DMS79 (cell line): ENCODE measurements around the gene ADAM22.
"Not testable (repeated sequence)": the region's sequence is repeated elsewhere in the genome, so short reads cannot be mapped to it uniquely, and the experiment has no call there.

ENCODE experiments used
- DNase-seq: peaks from one replicate; lab custom pipeline; 2025; lab: John Stamatoyannopoulos, UW

Gene ADAM22

GRCh38 chr7:87933953-87934698 lies at the start of gene ADAM22:
ADAM22 (plus strand) TSS chr7:87934251; CDS start chr7:87934466, 215 bp downstream.
- peak; percentile 93 for DNase-seq

- DNase-seq = no peak
Measured at GRCh38 chr7:87885018-87885417, 49.0 kb upstream of the ADAM22 start.

- DNase-seq = no peak
Measured at GRCh38 chr7:87886875-87887274, 47.2 kb upstream of the ADAM22 start.

- no peak for DNase-seq
Measured at GRCh38 chr7:87895363-87895762, 38.7 kb upstream of the ADAM22 start.

GRCh38 chr7:87899255-87899654 lies 34.8 kb upstream of the ADAM22 start:
- DNase-seq = no peak

- not testable (repeated sequence) for DNase-seq
Measured at GRCh38 chr7:87907136-87907906, 26.7 kb upstream of the ADAM22 start.

- DNase-seq = not testable (repeated sequence)
Measured at GRCh38 chr7:87908814-87909213, 25.2 kb upstream of the ADAM22 start.

- DNase-seq = no peak
Measured at GRCh38 chr7:87912121-87912520, 21.9 kb upstream of the ADAM22 start.

GRCh38 chr7:87918740-87919139 lies 15.3 kb upstream of the ADAM22 start:
- no peak for DNase-seq

- no peak for DNase-seq
Measured at GRCh38 chr7:87919875-87920274, 14.2 kb upstream of the ADAM22 start.

- DNase-seq = no peak
Measured at GRCh38 chr7:87920578-87920977, 13.5 kb upstream of the ADAM22 start.

GRCh38 chr7:87922759-87923395 lies 11.2 kb upstream of the ADAM22 start:
- not testable (repeated sequence) for DNase-seq

- DNase-seq = peak; percentile 72
Measured at GRCh38 chr7:87926581-87927461, 7.2 kb upstream of the ADAM22 start.

- DNase-seq = no peak
Measured at GRCh38 chr7:87933605-87933952, 472 bp upstream of the ADAM22 start.

- no peak for DNase-seq
Measured at GRCh38 chr7:87934699-87935383, 790 bp downstream of the ADAM22 start.

GRCh38 chr7:87935384-87935706 lies 1.3 kb downstream of the ADAM22 start:
- DNase-seq = no peak

- DNase-seq = no peak
Measured at GRCh38 chr7:87941138-87941537, 7.1 kb downstream of the ADAM22 start.

- no peak for DNase-seq
Measured at GRCh38 chr7:87944547-87944946, 10.5 kb downstream of the ADAM22 start.

- not testable (repeated sequence) for DNase-seq
Measured at GRCh38 chr7:87945926-87946325, 11.9 kb downstream of the ADAM22 start.

- no peak for DNase-seq
Measured at GRCh38 chr7:87948371-87948770, 14.3 kb downstream of the ADAM22 start.

GRCh38 chr7:87959336-87959735 lies 25.3 kb downstream of the ADAM22 start:
- DNase-seq = no peak
